Measurements from ENCODE around the gene LY9.

The LY9 gene

DNA sequence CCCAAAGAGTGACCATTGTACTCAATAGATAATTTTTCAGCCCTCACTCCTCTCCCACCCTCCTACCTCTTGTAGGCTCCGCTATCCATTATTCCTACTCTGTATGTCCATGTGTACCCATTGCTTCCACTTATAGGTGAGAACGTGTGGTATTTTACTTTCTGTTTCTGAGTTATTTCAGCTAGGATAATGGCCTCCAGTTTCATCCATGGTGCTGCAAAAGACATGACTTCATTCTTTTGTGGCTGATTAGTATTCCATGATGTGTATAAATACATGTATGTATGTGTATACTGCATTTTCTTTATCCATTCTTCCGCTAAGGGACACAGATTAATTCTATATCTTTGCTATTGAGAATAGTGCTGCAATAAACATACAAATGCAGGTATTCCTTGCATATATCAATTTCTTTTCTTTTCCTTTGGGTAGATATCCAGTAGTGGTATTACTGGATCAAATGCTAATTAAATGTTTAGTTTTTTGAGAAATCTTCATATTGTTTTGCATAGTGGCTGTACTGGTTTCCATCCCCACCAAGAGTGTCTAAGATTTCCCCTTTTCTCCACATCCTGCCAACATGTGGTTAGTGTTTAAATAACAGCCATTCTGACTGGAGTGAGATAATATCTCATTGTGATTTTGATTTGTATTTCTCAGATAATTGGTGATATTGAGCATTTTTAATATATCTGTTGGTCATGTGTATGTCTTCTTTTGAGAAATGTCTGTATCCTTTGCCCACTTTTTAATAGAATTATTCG lies 4.9 kb downstream of the LY9 start:
- no peak for DNase-seq (ENCODE audit: low read depth in 4 of 4, low spot score in 1 of 4)

DNA sequence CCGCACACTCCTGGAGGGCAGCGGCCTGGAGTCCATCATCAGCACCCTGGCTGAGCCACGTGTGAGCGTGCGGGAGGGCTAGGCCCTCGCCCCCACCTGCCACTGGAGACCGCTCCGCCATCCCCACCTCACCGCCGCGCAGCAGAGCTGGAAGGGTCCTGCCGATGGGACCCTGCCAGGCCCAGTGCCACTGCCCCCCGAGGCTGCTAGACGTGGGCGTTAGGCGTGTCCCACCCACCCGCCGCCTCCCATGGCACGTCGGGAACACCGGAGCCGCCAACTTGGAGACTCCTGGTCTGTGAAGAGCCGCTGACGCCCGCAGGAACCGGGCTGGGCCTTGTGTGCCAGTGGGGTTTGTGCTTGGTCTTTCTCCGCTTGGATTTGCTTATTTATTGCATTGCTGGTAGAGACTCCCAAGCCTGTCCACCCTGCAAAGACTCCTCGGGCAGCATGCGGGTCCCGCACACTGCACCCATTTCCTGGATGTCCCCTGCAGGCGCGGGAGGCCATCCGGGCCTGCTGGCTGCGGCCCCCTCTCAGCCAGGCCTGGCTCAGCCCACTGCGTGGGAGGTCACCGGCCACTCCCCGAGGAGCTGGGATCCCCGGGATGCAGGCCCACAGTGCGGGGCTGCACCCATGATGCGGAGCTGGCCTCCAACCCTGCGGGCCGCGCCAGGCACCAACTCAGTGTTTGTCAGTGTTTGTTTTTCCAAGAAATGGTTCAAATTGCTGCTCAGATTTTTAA lies 6.0 kb downstream of the LY9 start:
- DNase-seq (ENCODE audit: low read depth in 4 of 4, low spot score in 1 of 4): no peak

DNA sequence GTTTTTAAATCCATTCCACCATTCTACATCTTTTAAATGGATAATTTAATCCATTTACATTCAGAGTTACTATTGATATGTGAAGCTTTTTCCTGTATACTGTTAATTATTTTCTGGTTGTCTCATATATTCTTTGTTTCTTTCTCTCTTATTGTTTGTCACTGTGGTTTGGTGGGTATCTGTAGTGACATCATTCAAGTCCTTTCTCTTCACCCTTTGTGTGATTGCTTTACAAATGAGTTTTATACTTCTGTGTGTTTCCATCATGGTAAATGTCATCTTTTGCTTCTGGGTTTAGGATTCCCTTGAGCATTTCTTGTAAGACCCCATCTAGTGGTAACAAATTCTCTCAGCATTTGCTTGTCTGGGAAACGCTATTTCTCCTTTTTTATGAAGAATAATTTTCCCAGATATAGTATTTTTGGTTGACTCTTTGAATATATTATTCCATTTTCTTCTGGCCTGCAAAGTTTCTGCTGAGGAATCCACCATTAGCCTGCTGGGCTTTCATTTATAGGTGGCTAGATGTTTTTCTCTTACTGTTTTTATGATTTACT lies 10.2 kb downstream of the LY9 start:
- DNase-seq (ENCODE audit: low read depth in 4 of 4, low spot score in 1 of 4): no peak

DNA sequence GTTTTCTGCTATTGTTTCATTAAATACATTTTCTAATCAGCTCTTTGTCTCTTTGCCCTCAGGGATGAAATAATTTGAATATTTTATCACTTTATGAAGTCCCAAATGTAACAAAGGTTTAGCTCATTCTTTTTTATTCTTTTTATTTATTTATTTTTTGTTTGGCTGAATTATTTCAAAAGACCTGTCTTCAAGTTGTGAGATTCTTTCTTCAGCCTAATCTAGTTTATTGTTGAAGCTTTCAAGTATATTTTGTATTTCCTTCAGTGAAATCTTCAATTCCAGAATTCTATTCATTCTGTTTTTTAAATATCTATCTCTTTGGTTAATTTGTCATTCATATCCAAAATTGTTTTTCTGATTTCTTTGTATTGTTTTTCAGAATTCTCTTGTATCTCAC lies 10.8 kb downstream of the LY9 start:
- DNase-seq (ENCODE audit: low read depth in 4 of 4, low spot score in 1 of 4): no peak

DNA sequence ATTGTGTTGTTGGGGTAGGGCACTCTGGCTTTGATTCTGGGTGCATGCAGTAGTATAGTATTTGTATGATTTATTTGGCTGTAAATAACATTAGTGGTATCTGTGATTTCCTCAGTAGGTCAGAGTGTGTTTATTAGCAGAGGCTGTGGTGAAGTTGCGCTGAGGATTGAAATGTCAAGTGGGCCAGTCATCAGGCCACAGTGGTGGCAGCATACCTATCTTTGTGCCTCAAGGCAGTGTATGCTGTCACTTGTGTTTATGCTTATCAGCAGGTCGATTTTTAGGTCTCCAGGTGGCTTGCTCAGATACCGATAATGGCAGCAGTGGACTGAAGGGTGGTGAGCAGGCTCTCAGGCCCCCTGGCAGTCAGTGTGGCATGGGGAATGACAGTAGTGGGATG lies 11.3 kb downstream of the LY9 start:
- DNase-seq (ENCODE audit: low read depth in 4 of 4, low spot score in 1 of 4): no peak

DNA sequence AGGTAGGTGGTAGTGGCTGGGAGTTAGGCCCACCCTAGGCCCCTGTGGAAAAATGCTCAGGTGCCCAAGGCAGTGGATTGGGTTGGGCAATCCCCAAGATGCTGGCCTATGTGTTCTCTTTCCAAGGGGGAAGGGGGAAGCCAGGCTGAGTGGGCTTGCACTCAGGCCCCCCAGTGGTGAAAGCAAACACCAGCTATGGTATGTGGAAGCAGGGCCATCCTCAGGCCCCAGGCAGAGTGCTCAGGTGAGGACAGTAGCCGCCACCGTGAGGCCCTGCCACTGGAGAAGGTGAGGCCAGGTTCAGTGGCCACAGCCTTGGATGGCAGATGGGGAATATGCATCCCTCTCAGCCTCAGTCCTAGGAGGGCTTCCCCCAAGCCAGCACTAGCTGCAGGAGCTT lies 11.8 kb downstream of the LY9 start:
- DNase-seq (ENCODE audit: low read depth in 4 of 4, low spot score in 1 of 4): no peak

DNA sequence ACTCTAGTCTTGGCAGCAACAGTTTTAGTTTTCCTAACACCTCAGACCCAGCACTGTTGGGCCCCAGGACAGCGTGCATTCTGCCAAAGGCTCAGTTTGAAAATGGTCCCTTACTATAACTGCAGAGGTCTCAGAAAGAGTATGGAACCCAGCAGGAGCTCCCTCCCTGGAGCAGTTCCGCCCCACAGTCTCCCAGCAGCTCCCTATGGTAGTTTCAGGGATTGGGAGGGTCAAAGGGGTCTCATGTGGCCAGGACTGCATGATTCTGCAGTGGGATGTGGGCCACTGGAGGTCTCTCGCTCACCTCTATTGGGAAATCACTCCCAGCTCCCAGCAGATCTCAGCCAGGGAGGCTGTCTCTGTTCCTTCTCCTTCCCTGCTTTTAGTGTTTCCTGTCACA lies 12.3 kb downstream of the LY9 start:
- no peak for DNase-seq (ENCODE audit: low read depth in 4 of 4, low spot score in 1 of 4)

DNA sequence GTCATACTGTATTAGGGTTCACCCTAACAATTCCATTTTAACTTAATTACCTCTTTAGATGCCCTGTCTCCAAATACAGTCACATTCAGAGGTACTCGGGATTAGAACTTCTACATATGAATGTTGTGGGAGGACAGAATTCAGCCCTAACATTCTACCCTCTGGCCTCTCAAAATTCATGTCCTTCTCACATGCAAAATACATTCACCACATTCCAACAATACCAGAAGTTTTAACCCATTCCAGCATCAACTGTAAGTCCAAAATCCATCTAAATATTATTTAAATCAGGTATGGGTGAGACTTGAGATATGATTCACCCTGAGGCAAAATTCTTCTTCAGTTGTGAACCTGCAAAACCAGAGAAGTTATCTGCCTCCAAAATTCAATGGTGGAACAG lies 14.5 kb downstream of the LY9 start:
- no peak for DNase-seq (ENCODE audit: low read depth in 4 of 4, low spot score in 1 of 4)

DNA sequence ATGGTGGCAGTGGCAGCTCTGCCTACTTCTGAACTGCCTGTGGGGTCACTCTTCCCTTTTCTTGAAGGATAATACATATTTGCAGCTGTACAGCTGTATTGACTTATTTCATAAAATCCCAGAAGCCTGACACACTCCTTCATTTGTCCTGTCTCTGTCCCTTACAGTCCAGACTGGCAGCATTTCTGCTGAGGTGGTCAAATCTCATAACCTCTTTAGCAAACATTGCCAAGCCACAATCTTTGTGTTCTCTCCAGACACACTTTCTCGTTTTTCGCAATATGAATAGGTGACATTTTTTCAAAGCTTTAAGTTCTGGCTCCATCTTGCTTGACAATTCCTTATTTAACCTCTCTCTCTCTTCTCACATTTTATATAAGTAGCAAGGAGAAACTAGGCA lies 15.2 kb downstream of the LY9 start:
- DNase-seq (ENCODE audit: low read depth in 4 of 4, low spot score in 1 of 4): no peak

DNA sequence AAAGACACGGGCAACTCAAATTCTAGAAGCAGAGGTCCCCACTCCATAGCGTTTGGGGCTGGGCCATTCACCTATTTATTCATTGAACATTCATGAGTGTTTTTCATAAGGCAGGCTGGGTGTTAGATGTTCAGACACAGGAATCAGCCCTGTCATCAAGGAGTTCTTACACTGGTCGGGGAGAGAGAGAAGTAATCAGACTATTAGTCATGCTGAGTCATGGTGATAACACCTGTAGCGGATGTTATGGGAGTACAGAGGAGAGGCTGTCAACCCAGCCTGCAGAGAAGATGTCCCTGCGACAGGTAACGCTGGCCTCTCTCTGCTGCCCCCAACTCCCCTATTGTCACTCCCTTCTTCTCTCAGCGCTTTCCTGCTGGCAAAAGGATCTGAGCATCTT lies 17.2 kb downstream of the LY9 start:
- no peak for DNase-seq (ENCODE audit: low read depth in 4 of 4, low spot score in 1 of 4)

DNA sequence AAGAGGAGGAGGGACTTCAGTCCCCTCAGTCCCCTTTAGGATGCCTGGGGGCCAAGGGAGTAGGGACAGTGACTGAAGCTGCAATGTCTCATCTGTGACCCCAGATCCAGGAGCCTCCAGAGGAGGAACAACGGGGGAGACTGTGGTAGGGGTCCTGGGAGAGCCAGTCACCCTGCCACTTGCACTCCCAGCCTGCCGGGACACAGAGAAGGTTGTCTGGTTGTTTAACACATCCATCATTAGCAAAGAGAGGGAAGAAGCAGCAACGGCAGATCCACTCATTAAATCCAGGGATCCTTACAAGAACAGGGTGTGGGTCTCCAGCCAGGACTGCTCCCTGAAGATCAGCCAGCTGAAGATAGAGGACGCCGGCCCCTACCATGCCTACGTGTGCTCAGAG lies 18.3 kb downstream of the LY9 start:
- DNase-seq (ENCODE audit: low read depth in 4 of 4, low spot score in 1 of 4): no peak

DNA sequence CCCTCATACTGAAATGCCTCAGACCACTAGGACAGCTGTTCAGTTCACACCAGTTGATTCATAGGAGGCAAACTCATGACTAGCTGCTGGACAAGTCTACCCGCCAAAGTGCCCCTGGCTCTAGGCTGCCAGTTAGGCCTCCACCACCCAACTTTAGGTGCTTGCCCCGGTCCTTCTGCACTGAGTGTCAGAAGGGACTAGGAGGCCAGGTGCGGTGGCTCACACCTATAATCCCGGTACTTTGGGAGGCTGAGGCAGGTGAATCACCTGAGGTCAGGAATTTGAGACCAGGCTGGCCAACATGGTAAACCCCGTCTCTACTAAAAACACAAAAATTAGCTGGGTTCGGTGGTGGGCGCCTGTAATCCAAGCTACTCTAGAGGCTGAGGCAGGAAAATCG lies 18.9 kb downstream of the LY9 start:
- no peak for DNase-seq (ENCODE audit: low read depth in 4 of 4, low spot score in 1 of 4)

DNA sequence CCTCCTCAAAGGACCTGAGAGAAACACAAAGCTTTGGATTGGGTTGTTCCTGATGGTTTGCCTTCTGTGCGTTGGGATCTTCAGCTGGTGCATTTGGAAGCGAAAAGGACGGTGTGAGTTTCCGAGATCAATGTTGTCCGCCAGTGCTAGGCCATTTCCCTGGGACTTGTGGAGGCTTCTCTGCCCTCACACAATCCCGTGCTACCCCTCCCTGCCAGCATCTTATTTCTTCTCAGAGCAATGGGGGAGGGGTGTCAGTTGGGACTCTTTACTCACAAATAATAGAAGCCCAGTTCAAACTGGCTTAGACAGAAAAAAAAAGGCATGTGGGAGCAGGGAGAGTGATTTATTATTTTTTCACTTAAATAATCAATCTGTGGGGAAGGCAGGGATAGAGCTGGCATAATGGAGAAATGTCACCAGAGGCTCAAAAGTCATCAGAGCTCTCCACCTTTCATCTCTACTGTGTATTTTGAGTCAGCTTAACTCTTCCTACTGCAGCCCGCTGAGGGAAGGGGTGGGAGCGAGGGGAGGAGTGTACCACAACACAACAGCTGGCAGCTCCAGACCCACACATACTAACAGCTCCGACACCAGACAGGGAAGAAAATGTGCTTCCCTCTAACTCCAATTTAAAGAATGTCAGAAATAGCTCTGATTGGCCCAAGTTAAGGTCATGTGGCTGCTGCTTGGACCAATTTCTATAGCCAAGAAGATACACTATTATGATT lies 22.4 kb downstream of the LY9 start:
- no peak for DNase-seq (ENCODE audit: low read depth in 4 of 4, low spot score in 1 of 4)

DNA sequence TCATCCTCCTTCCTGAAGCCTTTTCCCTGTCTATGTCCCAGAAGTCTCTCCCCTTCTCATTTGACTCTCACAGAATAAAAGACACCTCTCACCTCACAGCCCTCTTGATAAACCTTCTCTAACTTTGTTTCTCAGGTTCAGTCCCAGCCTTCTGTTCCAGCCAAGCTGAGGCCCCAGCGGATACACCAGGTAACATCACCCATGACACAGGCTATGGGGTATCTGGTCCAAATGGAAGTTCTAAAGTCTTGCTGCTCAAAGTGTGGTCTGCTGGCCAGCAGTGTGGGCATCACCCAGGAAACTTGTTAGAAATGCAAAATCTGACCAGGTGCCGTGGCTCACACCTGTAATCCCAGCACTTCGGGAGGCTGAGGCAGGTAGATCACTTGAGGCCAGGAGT lies 23.2 kb downstream of the LY9 start:
- no peak for DNase-seq (ENCODE audit: low read depth in 4 of 4, low spot score in 1 of 4)

DNA sequence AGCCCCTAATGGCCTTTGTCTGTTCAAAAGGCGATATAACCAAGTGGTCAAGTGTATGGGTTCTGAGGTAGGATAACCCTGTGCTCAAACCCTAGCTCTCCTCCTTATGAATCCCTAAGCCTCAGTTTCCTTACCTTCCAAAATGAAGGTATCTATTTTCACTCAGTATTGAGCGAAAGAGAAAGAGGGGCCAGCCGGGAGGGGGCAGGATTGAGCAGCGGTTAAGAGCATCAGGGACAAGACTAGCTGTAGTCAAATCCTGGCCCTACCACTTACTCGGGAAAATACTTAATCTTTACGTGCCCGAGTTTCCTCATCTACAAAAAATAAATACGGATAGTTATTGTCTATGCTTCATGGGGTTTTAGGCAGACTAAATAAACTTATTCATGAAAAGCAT lies 25.7 kb downstream of the LY9 start:
- DNase-seq (ENCODE audit: low read depth in 4 of 4, low spot score in 1 of 4): no peak

DNA sequence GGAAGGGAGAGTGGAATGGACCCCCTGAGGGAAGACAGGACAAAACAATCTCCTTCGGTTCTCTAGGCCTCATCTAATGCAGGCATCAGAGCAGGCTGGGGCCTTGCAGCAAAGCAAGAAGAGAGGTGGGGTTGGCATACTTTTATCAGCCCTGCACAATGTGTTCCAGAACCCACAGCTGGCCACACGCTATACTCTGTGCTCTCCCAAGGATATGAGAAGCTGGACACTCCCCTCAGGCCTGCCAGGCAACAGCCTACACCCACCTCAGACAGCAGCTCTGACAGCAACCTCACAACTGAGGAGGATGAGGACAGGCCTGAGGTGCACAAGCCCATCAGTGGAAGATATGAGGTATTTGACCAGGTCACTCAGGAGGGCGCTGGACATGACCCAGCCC lies 27.3 kb downstream of the LY9 start:
- no peak for DNase-seq (ENCODE audit: low read depth in 4 of 4, low spot score in 1 of 4)

DNA sequence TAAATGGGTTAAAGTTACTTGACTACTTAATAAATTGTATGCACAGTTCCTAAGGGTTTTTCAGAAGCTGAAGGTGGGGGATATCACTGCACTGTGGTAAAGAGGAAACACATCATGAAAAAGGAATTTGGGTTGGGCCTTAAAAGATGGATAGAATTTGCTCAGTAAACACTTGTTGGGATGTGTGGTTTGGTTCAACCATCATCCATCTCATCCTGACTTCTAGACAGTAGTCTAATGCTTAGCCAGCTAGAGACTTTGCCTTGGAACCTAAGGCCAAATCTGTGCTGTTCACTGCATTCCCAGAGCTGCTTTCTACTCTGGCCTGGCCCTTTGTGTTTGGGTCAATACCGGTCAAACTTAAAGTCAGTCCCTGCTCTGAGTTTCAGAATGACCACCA lies 30.6 kb downstream of the LY9 start:
- no peak for DNase-seq (ENCODE audit: low read depth in 4 of 4, low spot score in 1 of 4)

DNA sequence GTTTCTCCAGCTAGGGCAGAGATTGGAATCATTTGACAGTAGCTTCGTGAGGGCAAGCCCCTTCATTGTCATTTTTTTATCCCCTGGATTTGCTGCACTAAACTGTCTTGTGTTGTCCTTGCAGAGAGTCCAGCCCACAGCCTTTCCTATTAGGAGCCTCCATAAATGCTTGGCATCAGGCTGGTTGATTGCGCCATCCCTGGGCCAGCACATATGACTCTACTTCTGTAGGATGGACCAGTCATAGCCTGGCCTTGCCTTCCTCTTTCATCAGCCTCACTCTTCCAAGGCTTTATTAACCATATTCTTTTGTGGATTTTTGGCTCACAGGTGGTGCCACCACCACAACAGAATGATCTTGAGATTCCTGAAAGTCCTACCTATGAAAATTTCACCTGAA lies 31.4 kb downstream of the LY9 start:
- DNase-seq (ENCODE audit: low read depth in 4 of 4, low spot score in 1 of 4): no peak

DNA sequence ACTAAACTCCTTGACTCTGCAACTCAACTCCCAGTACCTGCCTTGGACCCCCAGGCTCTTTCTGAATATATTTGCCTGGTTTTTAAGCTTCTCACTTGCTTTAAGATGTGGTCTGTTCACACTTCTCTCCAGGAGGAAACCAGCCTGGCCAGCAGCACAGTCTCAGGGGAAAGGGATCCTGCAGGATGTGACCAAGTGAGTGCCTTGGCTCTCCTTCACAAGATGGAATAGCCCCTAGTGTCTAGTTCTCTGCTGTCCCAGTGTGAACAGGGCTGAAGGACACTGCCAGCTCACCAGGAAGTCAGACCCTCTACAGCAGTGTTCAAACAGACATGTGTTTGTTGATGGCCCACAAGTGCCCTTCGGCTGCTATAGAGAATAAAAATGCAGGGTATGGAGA lies 33.8 kb downstream of the LY9 start:
- no peak for DNase-seq (ENCODE audit: low read depth in 4 of 4, low spot score in 1 of 4)

DNA sequence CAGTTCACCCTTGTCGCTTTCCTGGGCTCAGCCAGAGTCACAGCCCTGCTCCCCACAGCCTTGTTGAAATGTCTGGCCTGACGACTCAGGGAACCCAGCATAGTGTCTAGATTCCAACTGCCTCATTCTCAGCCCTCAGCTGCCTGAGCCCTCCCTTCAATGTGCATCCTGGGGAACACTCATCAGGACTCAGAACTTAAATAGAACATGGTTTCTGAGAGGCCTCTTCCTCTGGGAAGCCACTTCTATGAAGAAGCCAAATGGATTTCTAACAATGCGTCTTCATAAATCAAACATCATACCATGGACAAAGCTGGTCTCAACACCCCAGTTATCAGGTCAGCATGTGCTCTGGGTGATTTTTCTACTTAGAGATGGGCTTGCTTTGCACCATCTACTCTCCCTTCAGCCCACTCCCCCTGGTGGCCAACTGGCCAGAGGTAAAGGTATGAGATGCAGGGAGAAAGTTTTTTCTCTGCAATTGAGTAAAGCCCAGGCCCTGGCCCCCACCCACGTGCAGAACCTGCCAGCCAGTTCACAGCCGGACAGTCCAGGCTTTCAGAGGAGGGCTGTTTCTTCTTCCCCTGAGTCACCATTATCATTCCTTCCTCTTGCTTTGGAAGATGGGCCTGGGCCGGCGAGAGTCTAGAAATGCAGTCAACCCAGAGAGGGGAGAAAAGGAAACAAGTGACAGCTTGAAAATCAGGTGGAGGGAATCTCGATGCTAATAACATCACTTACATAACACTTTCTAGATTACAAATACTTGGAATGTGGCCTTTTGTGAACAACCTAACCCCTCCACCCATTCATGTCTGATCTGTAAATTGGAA lies 34.6 kb downstream of the LY9 start:
- peak; percentile 56 to 68 (median 66) for DNase-seq (ENCODE audit: low read depth in 4 of 4, low spot score in 1 of 4)

DNA sequence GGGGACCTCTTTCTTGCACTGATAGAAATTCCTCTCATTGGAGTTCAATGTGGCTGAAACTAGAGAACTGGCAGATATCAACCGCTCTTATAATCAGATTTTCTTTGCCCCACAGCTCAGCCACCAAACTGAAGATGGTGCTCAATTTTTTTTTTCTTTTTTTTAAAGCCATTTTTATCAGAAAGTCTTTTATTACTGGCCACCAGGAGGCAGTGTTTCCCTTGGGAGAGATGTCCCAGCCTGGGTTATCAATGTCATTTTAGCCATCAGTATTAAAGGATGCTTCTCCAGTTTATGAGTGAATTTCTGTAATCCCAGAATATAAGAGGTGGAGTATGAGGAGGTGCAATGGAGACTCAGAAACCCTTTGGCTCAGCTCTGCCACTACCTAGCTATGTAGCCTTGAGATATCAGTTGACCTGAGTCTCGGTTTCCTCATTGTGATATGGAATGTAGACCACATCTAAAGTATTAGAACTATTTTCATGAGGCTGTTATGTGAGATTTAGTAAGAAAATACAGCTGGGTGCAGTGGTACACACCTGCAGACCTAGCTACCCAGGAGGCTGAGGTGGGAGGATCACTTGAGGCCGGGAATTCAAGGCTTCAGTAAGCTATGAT lies 39.1 kb downstream of the LY9 start:
- peak in 2 of 4 experiments; percentile 26 to 49 for DNase-seq (ENCODE audit: low read depth in 4 of 4, low spot score in 1 of 4)

Measured in stimulated activated CD4-positive, alpha-beta T cell treated with anti-CD3 and anti-CD28 coated beads, Interleukin-1b, Interleukin-23, amount 100 ng/mL, for 24 hours (primary cell).